Mesodermal cell (in vitro differentiated cells): ENCODE data around the gene TFPI2.

Experiments used
- H3K27ac ChIP-seq: 2 replicates; pipeline ENCODE4 v1.7.0; 2013; ENCODE audit warnings: mild to moderate bottlenecking, low read depth, low read length, moderate library complexity; ENCODE audit not compliant: severe bottlenecking
- H3K36me3 ChIP-seq: 2 replicates; pipeline ENCODE4 v1.7.1; 2013; ENCODE audit warnings: mild to moderate bottlenecking, low read length, moderate library complexity; ENCODE audit not compliant: control insufficient read depth, insufficient read depth
- H3K4me1 ChIP-seq: one replicate; pipeline ENCODE4 v1.7.1; 2013; ENCODE audit warnings: mild to moderate bottlenecking, low read length; ENCODE audit not compliant: insufficient read depth, control insufficient read depth, poor library complexity, severe bottlenecking
- H3K4me3 ChIP-seq: 2 replicates; pipeline ENCODE4 v1.7.0; 2013; ENCODE audit warnings: low read length, control low read depth, mild to moderate bottlenecking; ENCODE audit not compliant: insufficient read depth, poor library complexity, severe bottlenecking; ENCODE audit errors: extremely low read depth
- H3K9me3 ChIP-seq: 2 replicates; pipeline ENCODE4 v1.7.1; 2013; ENCODE audit warnings: mild to moderate bottlenecking, low read length, moderate library complexity; ENCODE audit not compliant: control insufficient read depth
- WGBS, 2 experiments: methylation state at CpG; one replicate each; pipeline ENCODE4 v1.1.5; 2013; ENCODE audit warnings: missing lambda C conversion rate in 2 of 2; ENCODE audit not compliant: insufficient coverage in 2 of 2; 5-methylcytosine and 5-hydroxymethylcytosine counted together

Gene TFPI2

DNA sequence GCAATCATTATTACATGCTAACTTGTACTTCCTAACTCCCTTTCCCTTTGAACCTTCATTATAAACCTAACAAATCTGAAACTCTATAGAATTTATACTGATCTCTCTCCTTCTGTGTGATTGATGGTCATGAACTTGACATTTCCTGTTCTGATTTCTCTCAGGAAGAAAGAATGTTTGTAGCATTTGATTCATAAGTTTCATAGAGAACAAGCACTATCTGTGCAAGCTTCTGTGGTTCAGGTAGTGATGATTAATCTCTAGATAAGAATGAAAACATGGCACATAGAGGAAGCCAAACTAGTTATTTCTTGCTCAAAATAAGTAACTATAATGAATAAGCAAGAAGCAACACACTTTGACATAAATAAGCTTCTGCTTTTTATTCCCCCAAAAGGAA lies 34.2 kb downstream of the TFPI2 start:
- no peak overlapping the region for H3K4me3 ChIP-seq
- H3K9me3 ChIP-seq: no peaks in the 10 kb centered on the region
- H3K36me3 ChIP-seq: no peaks in the 10 kb centered on the region
- no peaks in the 10 kb centered on the region for H3K4me1 ChIP-seq
- no peak overlapping the region for H3K27ac ChIP-seq

DNA sequence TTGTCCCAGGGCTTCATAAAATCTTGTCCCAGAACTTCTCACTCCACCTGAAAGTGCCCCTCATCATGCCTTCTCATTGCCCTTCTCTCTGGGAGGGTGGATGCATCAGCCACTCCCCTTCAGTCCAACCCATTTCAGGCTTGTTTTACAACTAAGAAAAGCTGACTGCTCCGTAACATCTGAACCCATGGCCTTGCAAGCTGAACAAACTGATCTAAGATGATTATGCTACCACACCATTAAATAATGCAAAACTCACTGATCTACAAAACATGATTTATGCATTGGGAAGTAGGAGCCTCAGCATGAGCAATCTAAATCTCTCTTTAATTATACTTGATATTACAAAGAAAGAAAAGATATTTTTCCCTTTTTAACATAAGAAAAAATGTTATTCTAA lies 34.8 kb downstream of the TFPI2 start:
- H3K36me3 ChIP-seq: no peaks in the 10 kb centered on the region
- H3K27ac ChIP-seq: no peak overlapping the region
- no peak overlapping the region for H3K4me3 ChIP-seq
- no CpG with 5 or more reads among the region's 1 CpG for WGBS, 2 experiments
- H3K9me3 ChIP-seq: no peaks in the 10 kb centered on the region
- no peaks in the 10 kb centered on the region for H3K4me1 ChIP-seq

DNA sequence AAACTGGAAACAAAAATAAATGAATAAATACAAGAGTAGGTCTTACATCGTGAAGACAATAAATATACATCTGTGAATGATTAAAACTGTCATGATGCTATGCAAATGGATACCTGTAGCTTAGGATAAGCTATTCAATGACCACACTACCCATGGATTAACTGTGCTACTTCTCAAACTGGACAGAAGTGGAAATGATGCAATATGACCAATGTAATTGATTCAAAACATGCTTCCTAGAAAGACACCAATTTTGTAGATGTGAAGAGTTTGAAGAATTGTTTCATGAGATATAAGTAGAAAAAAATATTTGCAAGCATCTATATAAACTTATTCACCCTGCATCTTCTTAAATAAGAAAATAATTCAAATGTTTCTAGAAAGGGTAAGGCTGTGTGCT lies 36.1 kb downstream of the TFPI2 start:
- Histone ChIP-seq H3K27ac (no peak overlapping the region), H3K4me1 (no peaks in the 10 kb centered on the region), H3K9me3 (no peaks in the 10 kb centered on the region), H3K36me3 (no peaks in the 10 kb centered on the region), H3K4me3 (no peak overlapping the region)
- no CpG with 5 or more reads among the region's 1 CpG for WGBS, 2 experiments

- H3K4me3 ChIP-seq: no peak overlapping the region
- WGBS, 2 experiments: 100% methylated on average over 1 of the region's 2 CpGs
- no peaks in the 10 kb centered on the region for H3K9me3 ChIP-seq
- H3K4me1 ChIP-seq: no peaks in the 10 kb centered on the region
- no peaks in the 10 kb centered on the region for H3K36me3 ChIP-seq
- no peak overlapping the region for H3K27ac ChIP-seq
Measured at GRCh38 chr7:93851536-93851935, 39.0 kb downstream of the TFPI2 start.

DNA sequence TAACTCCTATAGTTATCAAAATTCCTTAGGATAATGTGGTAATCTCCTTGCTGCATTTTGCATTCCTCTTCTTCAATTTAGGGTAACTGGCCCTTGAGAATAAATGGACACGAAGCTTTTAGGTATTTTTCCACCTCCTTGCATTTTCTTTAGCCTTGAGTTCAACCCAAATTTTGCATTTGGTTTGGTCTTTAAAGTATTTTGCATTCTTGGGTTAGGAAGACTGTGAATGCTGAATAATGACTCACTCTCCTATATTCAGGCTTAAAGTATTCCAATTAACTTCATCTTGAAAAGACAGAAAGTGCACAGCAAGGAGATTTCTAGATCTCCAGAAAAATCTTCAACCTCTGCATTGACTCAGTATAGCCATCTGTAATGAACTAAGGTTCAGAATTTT lies 47.3 kb downstream of the TFPI2 start:
- no peaks in the 10 kb centered on the region for H3K9me3 ChIP-seq
- no CpG with 5 or more reads among the region's 1 CpG for whole genome bisulfite sequencing, 2 experiments
- no peaks in the 10 kb centered on the region for H3K36me3 ChIP-seq
- H3K4me3 ChIP-seq: no peak overlapping the region
- H3K27ac ChIP-seq: no peak overlapping the region
- H3K4me1 ChIP-seq: peaks cover 4% of the 10 kb centered on the region

DNA sequence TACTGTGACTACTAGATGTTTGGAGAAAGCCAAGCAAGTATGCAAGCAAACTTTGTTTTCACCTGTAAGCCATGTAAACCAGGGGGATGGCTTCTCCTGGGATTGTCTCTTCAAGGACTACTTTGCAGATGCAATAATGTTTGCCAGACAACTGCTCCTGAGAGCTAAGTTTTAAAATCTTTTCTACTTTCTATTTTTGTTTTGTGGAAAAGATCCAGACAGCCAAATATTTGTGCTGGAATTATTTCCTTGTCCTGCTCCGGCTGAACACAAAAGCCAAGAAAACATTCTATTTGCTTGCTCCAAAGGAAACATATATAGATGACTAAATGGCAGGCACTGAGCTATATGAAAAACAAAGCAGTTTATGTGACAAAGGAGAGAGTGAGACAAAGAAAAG lies 51.6 kb downstream of the TFPI2 start:
- peaks cover 4% of the 10 kb centered on the region for H3K4me1 ChIP-seq
- WGBS, 2 experiments: no CpG with 5 or more reads among the region's 1 CpG
- no peaks in the 10 kb centered on the region for H3K9me3 ChIP-seq
- no peaks in the 10 kb centered on the region for H3K36me3 ChIP-seq
- H3K4me3 ChIP-seq: no peak overlapping the region
- no peak overlapping the region for H3K27ac ChIP-seq

DNA sequence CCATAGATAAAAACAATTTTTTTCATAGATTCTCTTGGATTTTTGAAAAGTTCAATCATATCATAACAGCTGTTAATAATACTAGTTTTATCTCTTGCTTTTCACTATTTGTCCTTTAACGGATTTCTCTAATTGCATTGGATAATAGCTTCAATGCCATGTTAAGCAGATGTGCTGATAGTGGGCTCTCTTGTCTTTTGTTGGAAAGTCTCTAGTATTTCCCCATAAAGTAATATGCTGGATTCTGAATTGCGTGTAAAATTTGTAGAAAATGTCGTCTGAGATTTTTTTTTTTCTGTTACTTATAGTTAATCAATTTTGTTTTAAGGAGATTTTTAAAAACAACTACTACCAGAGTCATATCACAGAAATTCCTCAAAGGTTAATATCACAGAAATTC lies 53.3 kb downstream of the TFPI2 start:
- H3K36me3 ChIP-seq: no peaks in the 10 kb centered on the region
- no peaks in the 10 kb centered on the region for H3K9me3 ChIP-seq
- H3K4me1 ChIP-seq: no peaks in the 10 kb centered on the region
- H3K27ac ChIP-seq: no peak overlapping the region
- WGBS, 2 experiments: no CpG with 5 or more reads among the region's 3 CpGs
- H3K4me3 ChIP-seq: no peak overlapping the region

DNA sequence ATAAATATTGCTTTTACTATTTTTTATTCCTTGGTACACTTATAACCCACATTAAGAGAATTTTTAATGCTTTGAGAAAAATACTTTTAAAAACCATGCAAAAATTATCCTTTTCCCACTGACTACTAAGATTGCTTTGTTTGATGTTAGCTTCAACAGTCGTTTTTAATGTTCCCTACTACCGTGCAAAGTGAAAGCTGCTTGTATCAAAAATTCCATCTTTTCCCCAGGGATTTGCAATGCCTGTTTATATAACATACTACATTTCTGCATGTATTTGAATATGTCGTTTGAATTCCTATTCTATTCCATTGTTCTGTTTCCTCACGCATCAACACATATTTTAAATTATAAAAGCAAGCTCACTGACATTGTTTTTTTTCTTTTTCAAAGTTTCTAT lies 54.4 kb downstream of the TFPI2 start:
- H3K9me3 ChIP-seq: no peaks in the 10 kb centered on the region
- H3K4me3 ChIP-seq: no peak overlapping the region
- H3K27ac ChIP-seq: no peak overlapping the region
- H3K4me1 ChIP-seq: no peaks in the 10 kb centered on the region
- no peaks in the 10 kb centered on the region for H3K36me3 ChIP-seq
- WGBS, 2 experiments: no CpG with 5 or more reads among the region's 4 CpGs

DNA sequence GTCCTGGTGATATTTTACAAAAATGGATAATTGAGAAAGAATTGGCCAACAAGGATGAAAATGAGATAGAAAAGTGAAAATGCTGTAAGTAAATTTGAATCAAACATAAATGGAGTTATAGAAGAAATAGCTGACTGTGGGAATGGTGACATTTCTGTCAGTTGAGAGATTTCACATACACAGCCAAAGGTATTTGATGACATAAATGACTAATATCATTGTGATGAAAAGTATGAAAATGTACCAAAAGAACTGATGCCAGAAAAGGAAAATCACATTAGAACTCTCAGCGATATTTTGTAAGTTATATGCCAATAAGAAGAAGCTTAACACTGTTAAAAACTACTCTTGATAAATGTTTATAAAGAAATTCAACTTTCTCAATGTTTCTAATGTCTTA lies 54.9 kb downstream of the TFPI2 start:
- Histone ChIP-seq H3K27ac (no peak overlapping the region), H3K9me3 (no peaks in the 10 kb centered on the region), H3K4me1 (no peaks in the 10 kb centered on the region), H3K4me3 (no peak overlapping the region), H3K36me3 (no peaks in the 10 kb centered on the region)
- WGBS, 2 experiments: no CpG with 5 or more reads among the region's 1 CpG
